NOMO-1 treated with DMSO at 0.1 percent for 48 hours (cell line): ENCODE data around the gene PRKAR2B.

Experiments used
- DNase-seq: peaks from one replicate; lab custom pipeline; 2025; ENCODE audit not compliant: unreplicated experiment; lab: John Stamatoyannopoulos, UW

Gene PRKAR2B

DNA sequence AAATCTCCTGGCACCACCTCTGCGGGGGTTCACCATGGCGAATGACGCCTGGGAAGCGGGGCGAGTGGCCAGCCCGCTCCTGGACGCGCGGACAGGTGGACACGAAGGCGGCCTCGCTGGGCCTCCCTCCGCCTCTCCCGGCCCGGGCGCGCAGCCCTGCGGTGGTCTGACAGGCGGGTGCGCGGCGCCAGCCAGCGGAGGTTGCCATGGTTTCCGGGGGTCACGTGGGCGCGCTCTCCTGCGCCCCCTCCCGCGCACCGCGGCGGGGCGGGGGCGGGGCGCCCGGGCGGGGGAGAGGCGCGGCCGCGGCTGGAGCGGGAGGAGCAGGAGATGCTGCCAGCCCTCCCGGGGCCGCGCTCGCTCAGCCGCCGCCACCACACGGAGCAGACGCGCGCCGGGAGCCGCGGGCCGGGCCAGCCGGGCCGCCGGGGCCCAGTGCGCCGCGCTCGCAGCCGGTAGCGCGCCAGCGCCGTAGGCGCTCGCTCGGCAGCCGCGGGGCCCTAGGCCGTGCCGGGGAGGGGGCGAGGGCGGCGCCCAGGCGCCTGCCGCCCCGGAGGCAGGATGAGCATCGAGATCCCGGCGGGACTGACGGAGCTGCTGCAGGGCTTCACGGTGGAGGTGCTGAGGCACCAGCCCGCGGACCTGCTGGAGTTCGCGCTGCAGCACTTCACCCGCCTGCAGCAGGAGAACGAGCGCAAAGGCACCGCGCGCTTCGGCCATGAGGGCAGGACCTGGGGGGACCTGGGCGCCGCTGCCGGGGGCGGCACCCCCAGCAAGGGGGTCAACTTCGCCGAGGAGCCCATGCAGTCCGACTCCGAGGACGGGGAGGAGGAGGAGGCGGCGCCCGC, at the start of gene PRKAR2B:
Gene PRKAR2B, plus strand, starts transcription at position 359 of the 848 bp plus-strand sequence. Its CDS starts 203 bp downstream, at position 562.
- DNase-seq, result peak; percentile 56

- no peak for DNase-seq
Measured at GRCh38 chr7:106994833-106995232, 49.7 kb upstream of the PRKAR2B start.

DNA sequence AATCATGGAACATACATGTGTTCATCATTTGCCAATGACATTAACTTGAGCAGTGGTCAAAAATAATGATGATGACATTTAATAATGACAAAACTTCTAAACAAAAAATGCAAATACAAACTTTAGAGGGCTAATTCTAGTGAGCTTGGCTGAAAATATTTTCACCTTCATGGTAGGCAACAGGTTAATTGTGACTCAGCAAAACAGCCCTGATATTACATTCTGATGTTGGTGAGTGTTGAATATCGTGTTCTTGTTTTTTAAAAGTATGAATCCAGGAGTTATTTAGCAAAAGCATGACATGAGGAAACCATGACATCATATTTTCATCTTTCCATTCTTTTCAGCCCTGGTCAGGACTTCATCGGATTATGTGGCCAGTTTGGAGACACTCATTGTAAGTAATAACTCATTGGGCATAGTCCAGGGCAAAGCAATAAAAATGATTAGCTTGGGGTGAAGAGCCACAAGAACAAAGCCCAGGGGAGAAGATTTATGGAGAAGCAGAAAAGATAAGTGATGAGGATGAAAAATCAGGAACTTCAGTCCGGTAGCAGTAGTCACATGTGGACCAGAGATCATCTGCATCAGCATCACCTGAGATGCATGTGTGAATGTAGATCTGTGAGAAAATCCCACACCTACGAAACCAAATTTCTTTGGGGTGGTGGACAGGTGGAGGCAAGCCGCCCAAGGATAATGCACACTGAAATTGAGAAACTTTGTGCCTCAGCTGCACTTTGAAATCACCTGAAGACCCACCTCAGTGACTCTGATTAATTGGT, 46.8 kb upstream of the PRKAR2B start:
- no peak for DNase-seq

DNA sequence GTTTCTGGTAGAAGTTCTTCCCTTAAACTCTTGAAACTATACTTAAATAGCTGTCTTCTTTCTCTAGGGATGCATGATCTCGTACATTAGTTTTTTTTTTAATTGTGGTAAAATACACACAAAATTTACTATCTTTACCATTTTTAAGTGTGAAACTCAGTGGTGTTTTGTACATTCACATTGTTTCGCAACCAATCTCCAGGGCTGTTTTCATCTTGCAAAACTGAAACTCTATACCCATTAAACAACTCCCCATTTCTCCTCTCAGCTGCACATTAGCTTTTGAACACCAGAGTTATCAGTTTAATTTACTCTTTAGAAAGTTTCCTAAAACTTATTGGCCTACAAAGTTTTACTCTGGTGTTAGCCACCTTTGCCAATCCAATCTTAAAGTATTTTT, 45.5 kb upstream of the PRKAR2B start:
- peak; percentile 4 for DNase-seq

GRCh38 chr7:107001490-107001889, 43.0 kb upstream of the PRKAR2B start:
- DNase-seq, result no peak

DNA sequence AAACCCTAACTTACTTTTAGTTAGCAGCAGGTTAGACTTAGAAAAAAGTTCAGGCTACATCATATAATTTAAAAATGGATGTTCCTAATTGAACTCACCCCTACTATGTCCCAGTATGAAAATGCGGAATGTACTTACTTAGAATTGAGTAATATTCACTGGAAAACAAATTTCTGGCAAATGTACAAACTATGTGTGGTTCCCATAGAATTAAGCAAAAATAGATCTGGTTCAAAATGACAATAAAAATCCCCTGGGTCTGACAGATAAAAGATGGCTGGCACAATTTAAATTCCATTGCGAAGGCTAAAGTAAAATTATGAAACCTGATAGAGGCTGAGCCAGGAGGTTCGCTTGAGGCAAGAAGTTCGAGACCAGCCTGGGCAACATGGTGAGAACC, 42.4 kb upstream of the PRKAR2B start:
- no peak for DNase-seq

DNA sequence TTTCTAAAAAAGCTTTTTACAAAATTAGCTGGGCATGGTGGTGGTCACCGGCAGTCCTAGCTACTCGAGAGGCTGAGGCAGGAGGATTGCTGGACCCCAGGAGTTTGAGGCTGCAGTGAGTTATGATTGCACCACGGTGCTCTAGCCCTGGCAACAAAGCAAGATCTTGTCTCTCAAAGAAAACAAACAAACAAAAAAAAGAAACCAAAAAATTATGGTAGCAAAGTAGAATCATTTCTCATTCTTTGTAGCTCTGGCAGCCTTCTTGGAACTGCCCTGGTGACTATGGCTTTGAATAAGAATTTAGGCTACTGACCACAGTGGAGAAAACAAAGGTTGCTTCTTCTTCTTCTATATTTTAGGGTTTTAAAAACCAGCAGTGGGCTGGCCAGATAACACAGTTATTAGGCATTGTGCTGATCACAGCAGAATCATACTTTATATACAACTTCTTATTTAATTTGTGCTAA, 41.9 kb upstream of the PRKAR2B start:
- no peak for DNase-seq

DNA sequence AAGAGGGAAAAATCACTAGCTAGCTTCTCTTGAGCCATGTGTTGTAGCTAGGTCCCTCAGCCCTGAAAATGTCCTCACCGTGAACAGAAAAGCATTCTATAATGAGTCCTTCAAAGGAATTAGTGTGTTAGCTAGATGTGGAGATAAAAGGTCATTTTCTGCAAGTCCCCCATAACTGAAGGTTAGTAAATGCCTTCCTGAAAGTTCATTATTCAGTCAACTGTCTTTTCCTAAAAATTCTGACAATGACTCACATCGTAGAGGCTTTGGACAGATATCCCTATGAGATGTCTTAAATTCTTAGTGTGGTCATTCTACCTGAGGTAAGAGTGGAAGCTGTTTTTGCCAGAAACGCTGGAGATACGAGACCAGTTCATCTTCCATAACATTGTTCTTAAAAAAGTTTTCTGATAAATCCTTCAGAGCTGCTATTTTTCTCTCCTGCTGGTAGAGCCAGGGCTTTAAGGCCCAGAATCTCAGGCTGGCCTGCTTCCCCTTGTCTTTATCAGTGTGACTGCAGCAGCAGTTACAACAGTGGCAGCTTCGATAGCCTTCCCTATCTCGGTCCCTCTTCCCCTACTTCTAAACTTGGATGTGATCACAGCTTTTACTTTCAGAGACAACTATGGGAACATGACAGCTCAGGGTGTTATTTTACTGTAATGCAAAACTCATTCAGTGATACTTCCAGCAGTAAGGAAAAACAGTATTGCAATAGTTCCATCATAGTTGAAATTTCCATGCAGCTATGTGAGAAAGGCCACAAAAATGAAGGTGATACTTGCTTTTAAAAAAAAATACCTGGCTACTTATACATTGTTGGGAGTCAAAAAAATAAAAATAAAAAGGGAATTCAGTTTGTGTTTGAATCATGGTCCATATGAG, 37.3 kb upstream of the PRKAR2B start:
- no peak for DNase-seq

- no peak for DNase-seq
Measured at GRCh38 chr7:107007892-107008287, 36.6 kb upstream of the PRKAR2B start.

DNA sequence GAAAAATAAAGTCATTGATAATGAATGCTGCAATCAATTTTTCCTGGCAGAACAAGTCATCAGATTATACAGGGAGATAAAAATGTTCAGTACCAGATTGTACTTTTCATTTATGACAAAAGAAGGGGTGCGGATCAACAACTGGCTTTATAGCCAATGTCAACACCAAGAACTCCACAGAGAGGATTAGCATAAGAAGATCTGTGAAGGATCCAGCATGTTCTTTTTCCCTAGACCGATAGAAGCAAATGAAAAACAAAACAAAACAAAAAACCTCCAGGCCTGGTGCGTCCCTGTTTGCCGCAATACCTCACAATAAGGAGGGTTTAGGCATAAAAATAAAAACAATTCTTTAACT, 34.7 kb upstream of the PRKAR2B start:
- DNase-seq, result no peak

- DNase-seq, result no peak
Measured at GRCh38 chr7:107012691-107013090, 31.8 kb upstream of the PRKAR2B start.

DNA sequence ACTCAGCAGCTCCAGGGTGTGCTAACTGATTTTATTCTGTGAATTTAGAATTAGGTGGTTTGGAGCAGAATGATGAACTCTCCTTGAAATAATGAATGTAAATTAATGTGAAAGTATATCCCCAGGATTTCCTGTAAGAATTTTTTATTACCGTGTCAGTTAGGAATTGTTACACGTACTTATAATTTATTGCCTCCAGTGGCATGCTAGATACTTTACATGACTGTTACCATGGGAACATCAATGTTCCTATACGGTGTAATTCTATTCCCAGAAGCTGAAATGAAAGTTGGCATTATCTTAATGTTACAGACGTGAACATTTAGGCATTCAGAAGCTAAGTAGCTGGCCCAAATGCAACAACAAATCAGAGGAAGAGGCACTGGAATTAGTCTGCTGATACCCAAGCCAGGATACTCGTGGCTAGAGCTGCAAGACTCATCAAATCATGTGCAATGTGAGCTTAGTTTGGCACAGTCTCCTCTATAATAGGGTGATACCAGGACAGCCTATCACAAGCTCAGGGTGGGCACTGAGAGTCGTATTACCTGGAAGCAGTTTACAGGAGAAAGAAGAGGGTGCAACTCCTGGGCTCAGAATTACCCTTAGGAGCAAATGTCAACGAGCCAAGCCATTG, 30.0 kb upstream of the PRKAR2B start:
- DNase-seq, result no peak

DNA sequence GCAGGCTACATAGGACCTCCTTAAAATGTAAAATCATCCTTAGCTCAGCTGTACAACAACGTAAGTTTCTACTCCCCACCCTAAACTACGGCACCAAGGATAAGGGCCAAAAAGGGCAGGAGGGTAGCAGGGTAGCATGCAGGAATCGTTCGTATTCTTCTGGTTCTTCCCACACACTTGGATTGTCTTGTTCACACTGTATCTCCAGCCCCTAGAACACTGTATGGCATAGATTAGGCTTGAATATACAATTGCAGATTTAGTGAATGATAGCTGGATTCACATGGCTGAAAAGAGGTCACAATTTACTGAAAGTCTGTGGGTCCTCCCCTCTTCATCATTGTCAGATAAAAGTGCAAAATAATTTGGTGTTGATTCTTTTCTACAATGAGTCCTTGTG, 28.2 kb upstream of the PRKAR2B start:
- DNase-seq, result no peak

- no peak for DNase-seq
Measured at GRCh38 chr7:107017965-107018719, 26.4 kb upstream of the PRKAR2B start.

DNA sequence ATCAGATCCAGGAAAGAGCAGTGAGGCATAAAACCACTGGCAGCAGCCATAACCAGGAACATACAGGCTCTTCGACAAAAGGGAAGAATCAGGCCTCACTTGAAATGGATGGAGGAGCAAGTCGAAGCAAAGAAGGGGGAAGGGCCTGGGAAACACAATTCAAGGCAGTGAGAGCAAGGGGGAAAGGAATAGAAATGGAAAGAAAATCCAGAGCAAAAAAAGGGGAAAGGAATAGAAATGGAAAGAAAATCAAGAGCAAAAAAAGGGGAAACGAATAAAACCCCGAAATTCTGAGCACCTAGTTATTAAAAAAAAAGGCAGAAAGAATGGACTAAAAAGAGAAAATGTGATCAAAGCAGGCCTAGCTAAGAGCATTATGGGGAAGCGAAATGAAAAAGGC, 24.1 kb upstream of the PRKAR2B start:
- DNase-seq, result no peak

DNA sequence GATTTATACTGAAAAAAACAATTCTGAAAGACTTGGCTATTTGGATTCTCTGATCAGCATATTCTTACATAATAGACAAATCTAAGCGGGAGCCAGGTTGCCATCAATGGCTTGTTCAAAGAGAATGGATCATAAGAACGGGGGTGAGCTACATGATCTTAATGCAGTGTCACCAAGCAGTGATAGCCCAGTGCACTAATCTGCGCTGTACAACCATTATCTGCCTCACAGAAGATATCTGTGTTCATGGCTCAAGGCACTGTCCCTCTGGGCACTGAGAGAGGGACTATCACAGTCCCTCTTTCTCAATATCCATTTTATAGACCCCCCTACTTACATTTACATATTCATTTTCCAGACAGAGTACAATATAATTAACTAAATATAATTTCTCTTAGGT, 22.9 kb upstream of the PRKAR2B start:
- DNase-seq, result no peak

- no peak for DNase-seq
Measured at GRCh38 chr7:107023522-107024151, 20.9 kb upstream of the PRKAR2B start.

DNA sequence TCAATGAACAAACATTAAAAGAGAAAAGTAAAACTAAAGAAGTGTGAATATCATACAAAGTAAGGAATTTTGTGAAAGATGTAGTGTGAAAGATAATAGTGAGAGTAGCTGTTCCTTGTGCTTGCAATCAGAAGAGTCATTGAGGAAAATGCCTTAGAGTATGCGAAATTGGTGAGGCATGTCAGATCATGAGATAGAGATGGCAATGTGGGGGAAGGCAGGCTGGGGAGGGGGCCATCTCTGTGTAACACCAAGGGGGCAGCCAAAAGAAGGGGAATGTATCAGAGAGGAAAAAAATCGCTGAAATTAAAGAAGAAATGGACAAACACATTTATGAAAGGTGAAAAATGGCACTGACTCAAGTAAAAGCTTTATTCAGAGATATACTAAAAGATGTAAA, 19.6 kb upstream of the PRKAR2B start:
- no peak for DNase-seq

- DNase-seq, result no peak
Measured at GRCh38 chr7:107025449-107026103, 18.9 kb upstream of the PRKAR2B start.
